Measurements from ENCODE around the gene TFF1. TPM values are rescaled to one million over a fixed set of nuclear protein-coding genes. Genes with fewer than 3 reads are reported as not detected.

Gene TFF1
- total RNA-seq, 4 donors from 2014 or later, result 8.6 to 45.3 (median 25.8) TPM; not detected in 1

DNA sequence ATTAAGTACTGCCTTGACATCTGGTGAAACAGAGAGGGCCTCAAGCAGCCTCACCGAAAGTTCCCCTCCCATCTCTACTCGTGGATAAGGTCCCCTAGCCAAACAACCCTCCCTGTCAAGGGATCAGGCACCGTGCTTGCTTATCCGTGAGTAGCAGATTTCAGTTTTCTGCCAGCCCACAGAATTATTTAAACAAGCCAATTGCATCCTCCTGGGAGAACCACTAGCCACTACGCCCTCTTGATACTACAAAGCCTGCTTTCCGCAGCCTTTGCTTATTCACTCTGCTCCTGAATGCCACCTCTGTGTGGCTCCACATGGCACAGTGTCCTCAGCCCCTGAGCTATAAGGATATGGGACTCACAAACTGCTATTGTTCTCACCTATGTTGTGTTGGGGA lies 9.7 kb downstream of the TFF1 start:
- in situ Hi-C loops (cut with MboI; ENCODE audit: low pct_ligation_motif_present in 1 of 4, low pct_unique_long_range_greater_than_20kb in 1 of 4, low sequenced_read_pairs in 3 of 4) (no loop called here), intact Hi-C loops (cut with DNase I; ENCODE audit: low total_unique reads) (no loop called here)
- Histone ChIP-seq H3K4me3 (no peak overlapping the region), H3K9me3 (peaks cover 0 to 12% of the 10 kb centered on the region in 2 donors), H3K36me3 (no peaks in the 10 kb centered on the region), H3K27me3 (no peaks in the 10 kb centered on the region), H3K4me1 (no peaks in the 10 kb centered on the region), H3K27ac (no peak overlapping the region)
- 57 to 72% methylated on average over 4 to 6 of the region's 6 CpGs for WGBS, 2 donors (ENCODE audit: low coverage in 1 of 2)
- TF ChIP-seq, protein P1, sequence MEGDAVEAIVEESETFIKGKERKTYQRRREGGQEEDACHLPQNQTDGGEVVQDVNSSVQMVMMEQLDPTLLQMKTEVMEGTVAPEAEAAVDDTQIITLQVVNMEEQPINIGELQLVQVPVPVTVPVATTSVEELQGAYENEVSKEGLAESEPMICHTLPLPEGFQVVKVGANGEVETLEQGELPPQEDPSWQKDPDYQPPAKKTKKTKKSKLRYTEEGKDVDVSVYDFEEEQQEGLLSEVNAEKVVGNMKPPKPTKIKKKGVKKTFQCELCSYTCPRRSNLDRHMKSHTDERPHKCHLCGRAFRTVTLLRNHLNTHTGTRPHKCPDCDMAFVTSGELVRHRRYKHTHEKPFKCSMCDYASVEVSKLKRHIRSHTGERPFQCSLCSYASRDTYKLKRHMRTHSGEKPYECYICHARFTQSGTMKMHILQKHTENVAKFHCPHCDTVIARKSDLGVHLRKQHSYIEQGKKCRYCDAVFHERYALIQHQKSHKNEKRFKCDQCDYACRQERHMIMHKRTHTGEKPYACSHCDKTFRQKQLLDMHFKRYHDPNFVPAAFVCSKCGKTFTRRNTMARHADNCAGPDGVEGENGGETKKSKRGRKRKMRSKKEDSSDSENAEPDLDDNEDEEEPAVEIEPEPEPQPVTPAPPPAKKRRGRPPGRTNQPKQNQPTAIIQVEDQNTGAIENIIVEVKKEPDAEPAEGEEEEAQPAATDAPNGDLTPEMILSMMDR (IDR thresholded peaks at IDR 0.05), result no peak
- TF ChIP-seq POLR2AphosphoS5 (IDR thresholded peaks at IDR 0.05), result no peak
- TF ChIP-seq POLR2A (IDR thresholded peaks at IDR 0.05), result no peak
- no peak for TF ChIP-seq EP300 (IDR thresholded peaks at IDR 0.05; ENCODE audit: low read depth)
- DNase-seq, result no peak

DNA sequence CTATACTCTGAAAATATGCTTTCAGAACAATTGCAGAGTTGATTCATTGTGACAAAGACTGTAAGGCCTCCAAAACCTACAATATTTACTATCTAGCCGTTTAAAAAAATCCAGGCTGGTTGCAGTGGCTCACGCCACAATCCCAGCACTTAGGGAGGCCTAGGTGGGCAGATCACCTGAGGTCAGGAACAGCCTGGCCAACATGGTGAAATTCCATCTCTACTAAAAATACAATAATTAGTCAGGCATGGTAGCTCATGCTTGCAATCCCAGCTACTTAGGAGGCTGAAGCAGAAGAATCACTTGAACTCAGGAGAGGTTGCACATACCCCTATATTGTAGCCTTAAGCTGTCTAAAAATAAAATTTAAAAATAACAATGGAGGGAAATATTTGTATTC lies 10.3 kb downstream of the TFF1 start:
- Histone ChIP-seq H3K27ac (no peak overlapping the region), H3K4me1 (no peaks in the 10 kb centered on the region), H3K9me3 (peaks cover 0 to 12% of the 10 kb centered on the region in 2 donors), H3K4me3 (no peak overlapping the region), H3K27me3 (no peaks in the 10 kb centered on the region), H3K36me3 (no peaks in the 10 kb centered on the region)
- no peak for DNase-seq
- in situ Hi-C loops (cut with MboI; ENCODE audit: low pct_ligation_motif_present in 1 of 4, low pct_unique_long_range_greater_than_20kb in 1 of 4, low sequenced_read_pairs in 3 of 4), result no loop called here
- TF ChIP-seq EP300 (IDR thresholded peaks at IDR 0.05; ENCODE audit: low read depth), result no peak
- TF ChIP-seq, protein P1 (IDR thresholded peaks at IDR 0.05), result no peak
- no peak for TF ChIP-seq POLR2A (IDR thresholded peaks at IDR 0.05)
- TF ChIP-seq POLR2AphosphoS5 (IDR thresholded peaks at IDR 0.05), result no peak
- intact Hi-C loops (cut with DNase I; ENCODE audit: low total_unique reads), result no loop called here
- 91 to 100% methylated on average over 1 to 2 of the region's 2 CpGs for WGBS, 2 donors (ENCODE audit: low coverage in 1 of 2)

DNA sequence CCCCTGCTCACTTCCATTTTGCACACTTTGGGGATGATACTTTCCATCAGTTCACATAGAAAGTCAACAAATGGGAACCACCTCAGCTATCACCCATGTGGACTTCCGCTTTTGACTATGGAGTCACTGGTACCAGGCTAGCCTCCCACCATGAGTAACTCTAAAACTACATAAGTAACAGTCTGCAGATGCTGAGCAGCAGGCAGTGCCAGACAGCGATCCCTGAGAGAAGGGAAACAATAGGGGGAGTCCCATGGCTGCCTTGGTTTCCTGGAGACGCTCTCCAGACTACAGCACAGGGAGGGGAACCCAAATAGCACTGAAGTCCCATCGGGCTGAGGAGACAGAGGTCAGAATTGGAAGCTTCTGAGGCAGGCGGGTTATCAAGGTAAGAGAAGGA lies 12.7 kb downstream of the TFF1 start:
- H3K4me1 ChIP-seq, result no peaks in the 10 kb centered on the region
- intact Hi-C loops (cut with DNase I; ENCODE audit: low total_unique reads) (no loop called here), in situ Hi-C loops (cut with MboI; ENCODE audit: low pct_ligation_motif_present in 1 of 4, low pct_unique_long_range_greater_than_20kb in 1 of 4, low sequenced_read_pairs in 3 of 4) (no loop called here)
- no peaks in the 10 kb centered on the region for H3K27me3 ChIP-seq
- no peaks in the 10 kb centered on the region for H3K36me3 ChIP-seq
- TF ChIP-seq, protein P1 (IDR thresholded peaks at IDR 0.05), result no peak
- TF ChIP-seq EP300 (IDR thresholded peaks at IDR 0.05; ENCODE audit: low read depth), result no peak
- no peak for TF ChIP-seq POLR2A (IDR thresholded peaks at IDR 0.05)
- no peak for TF ChIP-seq POLR2AphosphoS5 (IDR thresholded peaks at IDR 0.05)
- no peak overlapping the region for H3K27ac ChIP-seq
- WGBS, 2 donors (ENCODE audit: low coverage in 1 of 2), result 83% methylated on average over 5 of the region's 5 CpGs; no CpG with 5 or more reads in 1 of the 2 donors
- peaks cover 0 to 12% of the 10 kb centered on the region in 2 donors for H3K9me3 ChIP-seq
- H3K4me3 ChIP-seq, result no peak overlapping the region
- no peak for DNase-seq

DNA sequence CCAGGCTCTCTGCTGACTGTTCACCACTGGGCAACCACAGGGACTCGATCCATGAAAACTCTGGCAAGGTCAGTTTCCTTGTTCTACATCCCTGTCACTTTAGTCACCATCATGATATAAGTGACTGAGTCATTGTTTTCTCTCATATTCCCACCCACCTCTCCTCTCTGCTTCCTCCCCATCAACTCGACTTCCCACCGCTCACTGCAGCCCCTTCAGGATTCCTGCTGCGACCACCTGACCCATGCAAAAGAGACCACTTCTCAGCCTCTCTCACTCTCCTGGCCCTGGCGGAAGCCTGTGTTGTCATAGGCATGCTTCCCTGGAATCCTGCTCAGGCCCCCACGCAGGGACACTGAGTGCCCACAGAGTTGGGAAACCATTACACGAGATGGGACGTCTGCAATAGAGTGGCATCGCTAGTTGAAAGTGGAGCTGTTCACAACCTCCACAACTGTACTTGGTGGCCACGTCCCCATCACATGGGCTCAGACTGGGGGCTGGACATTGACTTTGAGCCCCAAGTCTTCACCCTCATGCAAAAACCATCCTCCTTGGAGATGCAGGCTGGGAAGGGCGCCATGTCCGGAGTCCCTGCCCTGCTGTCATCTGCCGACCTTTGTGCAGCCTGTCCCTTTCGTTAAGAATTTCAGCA lies 13.8 kb downstream of the TFF1 start:
- H3K27ac ChIP-seq, result no peak overlapping the region
- no peaks in the 10 kb centered on the region for H3K27me3 ChIP-seq
- 88 to 90% methylated on average over 2 to 14 of the region's 14 CpGs for WGBS, 2 donors (ENCODE audit: low coverage in 1 of 2)
- H3K36me3 ChIP-seq, result no peaks in the 10 kb centered on the region
- no peaks in the 10 kb centered on the region for H3K4me1 ChIP-seq
- TF ChIP-seq, protein P1 (IDR thresholded peaks at IDR 0.05), result no peak
- no peak for TF ChIP-seq POLR2AphosphoS5 (IDR thresholded peaks at IDR 0.05)
- TF ChIP-seq EP300 (IDR thresholded peaks at IDR 0.05; ENCODE audit: low read depth), result no peak
- TF ChIP-seq POLR2A (IDR thresholded peaks at IDR 0.05), result no peak
- H3K4me3 ChIP-seq, result no peak overlapping the region
- intact Hi-C loops (cut with DNase I; ENCODE audit: low total_unique reads), result no loop called here
- no peak for DNase-seq
- H3K9me3 ChIP-seq, result peaks cover 0 to 12% of the 10 kb centered on the region in 2 donors
- in situ Hi-C loops (cut with MboI; ENCODE audit: low pct_ligation_motif_present in 1 of 4, low pct_unique_long_range_greater_than_20kb in 1 of 4, low sequenced_read_pairs in 3 of 4), result no loop called here

Data from transverse colon (tissue), 4 donors.